Stimulated activated CD4-positive, alpha-beta T cell treated with anti-CD3 and anti-CD28 coated beads, Interleukin-1b, Interleukin-23, amount 100 ng/mL, for 1 hour (primary cell): ENCODE data around the gene BORCS5.
"Not testable (repeated sequence)": the region's sequence is repeated elsewhere in the genome, so short reads cannot be mapped to it uniquely, and the experiment has no call there.

ENCODE experiments used
- DNase-seq, 2 donors: peaks; one replicate each; pipeline ENCODE4 v3.0.0-alpha.2; 2020; ENCODE audit warnings: low read depth in 2 of 2

The BORCS5 gene

GRCh38 chr12:12486661-12487240, 129.9 kb downstream of the BORCS5 start:
- DNase-seq, result no peak

- no peak for DNase-seq
Measured at GRCh38 chr12:12487490-12487889, 130.6 kb downstream of the BORCS5 start.

DNA sequence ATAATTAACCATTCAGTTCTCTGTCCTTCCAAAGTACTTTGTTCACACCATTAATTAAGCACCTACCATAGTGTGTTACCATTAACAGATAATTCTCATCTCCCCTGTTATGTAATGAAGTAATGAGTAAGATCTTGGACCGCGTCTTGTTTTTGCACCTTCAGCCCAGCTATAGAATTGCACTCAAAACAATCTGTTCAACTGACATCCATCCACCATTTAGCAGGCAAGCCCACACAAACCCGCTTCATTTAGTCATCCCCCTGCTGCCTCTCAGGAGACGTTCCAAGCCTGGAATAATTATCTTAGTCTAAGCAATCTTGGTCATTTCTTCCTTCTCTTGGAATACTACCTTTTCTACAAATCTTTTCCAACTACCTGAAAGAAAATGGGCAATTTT, 131.4 kb downstream of the BORCS5 start:
- DNase-seq, result no peak

DNA sequence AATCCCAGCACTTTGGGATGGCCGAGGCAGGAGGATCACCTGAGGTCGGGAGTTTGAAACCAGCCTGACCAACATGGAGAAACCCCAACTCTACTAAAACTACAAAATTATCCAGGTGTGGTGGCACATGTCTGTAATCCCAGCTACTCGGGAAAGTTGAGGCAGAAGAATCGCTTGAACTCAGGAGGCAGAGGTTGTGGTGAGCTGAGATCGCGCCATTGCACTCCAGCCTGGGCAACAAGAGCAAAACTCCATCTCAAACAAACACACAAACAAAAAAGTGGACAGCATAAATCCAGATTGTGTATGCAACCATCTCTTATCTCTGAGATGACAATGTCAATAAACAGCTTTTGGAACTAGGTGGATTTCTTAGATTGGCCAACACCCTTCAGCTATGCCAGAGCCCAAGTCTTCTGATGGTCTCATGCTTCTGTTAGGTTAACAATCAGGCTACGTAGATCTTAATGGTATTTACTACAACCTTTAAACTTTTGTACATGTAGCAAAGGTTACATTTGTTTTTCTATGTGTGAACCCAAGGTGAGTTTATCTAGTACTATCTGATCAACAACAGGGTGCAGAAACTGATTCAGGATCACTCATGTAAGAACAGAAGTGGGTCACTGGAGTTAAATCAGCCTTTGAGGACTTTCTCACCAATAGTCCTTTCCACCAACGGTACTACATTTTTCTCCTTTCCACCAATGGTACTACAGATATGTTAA, 132.1 kb downstream of the BORCS5 start:
- no peak for DNase-seq

- no peak for DNase-seq
Measured at GRCh38 chr12:12491606-12492005, 134.7 kb downstream of the BORCS5 start.

DNA sequence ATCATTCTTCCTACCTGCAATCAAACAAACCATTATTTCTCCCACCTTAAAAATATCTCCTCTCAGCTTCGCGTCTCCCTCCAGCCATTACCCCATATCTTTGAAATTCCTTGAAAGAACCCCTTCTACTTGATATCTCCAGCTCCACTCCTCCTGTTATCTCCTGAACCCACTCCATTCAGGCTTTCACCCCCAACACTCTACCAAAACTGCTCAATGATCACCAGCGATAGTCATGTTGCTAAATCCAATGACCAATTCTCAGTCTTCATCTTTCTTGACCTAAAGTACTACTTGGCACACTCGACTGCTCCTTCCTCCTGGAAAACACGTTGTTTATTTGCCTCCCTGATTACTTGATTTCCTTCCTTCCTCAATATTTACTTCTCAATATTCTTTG, 135.7 kb downstream of the BORCS5 start:
- no peak for DNase-seq

DNA sequence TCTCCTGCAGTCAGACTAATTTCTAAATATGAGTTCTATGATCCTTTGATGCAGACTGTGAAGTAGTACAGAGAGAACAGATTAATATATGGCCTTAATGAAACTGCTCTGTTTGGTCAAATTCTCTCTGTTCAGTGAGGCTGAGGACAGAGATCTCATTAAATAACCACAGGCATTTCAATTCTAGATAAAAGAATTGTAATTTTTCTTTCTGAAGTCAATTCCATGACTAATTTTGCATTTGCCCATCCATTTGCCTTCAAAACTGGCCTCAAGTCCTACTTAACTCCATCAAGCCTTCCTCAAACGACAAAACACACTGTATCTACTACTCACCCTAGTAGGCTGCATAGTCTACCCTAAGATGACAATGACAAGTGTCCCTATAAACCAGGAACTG, 138.7 kb downstream of the BORCS5 start:
- DNase-seq, result no peak

DNA sequence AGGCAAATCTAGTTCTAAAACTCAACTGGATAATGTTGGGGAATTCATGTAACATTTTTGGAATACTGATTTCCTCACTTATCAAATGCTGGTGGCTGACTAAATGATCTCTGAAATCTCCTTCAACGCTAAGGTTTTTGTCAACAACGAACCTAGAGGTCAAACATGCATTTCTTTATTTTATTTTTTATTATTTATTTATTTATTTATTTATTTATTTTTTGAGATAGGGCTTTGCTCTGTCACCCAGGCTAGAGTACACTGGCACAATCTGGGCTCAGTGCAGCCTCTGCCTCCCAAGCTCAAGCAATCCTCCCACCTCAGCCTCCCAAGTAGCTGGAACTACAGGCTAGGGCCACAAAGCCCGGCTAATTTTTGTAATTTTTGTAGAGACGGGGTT, 141.3 kb downstream of the BORCS5 start:
- no peak for DNase-seq

- no peak for DNase-seq
Measured at GRCh38 chr12:12499909-12500604, 143.2 kb downstream of the BORCS5 start.

DNA sequence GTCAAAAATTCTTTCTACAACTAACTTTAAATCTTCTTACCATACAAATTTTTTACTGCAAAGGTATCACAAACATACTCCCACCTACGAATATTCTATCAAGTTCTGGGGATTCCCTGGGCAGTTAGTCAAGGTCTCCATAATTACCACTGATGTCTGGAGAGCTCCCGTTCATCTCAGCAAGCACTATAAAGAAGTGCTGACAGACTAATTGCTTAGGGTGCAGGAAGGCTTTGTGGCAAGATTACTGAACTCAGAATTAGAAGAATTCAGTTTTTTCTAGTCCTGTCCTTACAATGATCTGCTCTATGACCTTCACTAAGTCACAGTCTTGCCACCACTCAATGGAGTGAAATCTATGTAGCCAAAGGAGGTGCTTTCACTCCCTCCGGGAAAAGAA, 144.2 kb downstream of the BORCS5 start:
- DNase-seq, result no peak

DNA sequence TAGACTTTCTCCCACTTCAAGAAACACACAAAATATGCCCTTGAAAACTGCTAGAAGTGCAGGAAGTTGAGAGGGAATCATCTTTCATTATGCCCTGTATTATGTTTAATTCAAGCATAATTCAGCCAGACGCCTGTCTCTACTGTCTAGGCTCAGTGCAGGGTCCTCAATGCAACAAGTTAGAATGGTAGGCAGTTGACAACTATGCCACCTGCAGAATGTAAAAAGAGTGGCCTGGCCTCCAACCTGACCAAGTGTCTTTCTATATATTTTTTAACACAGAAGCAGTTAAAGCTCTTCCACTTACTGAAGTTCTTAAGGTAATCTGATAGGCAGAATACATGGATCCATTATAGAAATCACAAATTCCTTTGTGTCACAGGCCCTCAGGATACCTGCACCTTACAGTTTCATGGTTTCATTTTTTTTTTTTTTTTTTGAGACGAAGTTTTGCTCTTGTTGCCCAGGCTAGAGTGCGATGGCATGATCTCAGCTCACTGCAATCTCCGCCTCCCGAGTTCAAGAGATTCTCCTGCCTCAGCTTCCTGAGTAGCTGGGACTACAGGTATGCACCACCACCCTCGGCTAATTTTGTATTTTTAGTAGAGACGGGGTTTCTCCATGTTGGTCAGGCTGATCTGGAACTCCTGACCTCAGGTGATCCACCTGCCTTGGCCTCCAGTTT, 145.4 kb downstream of the BORCS5 start:
- not testable (repeated sequence) for DNase-seq

- no peak for DNase-seq
Measured at GRCh38 chr12:12502815-12503151, 145.9 kb downstream of the BORCS5 start.

DNA sequence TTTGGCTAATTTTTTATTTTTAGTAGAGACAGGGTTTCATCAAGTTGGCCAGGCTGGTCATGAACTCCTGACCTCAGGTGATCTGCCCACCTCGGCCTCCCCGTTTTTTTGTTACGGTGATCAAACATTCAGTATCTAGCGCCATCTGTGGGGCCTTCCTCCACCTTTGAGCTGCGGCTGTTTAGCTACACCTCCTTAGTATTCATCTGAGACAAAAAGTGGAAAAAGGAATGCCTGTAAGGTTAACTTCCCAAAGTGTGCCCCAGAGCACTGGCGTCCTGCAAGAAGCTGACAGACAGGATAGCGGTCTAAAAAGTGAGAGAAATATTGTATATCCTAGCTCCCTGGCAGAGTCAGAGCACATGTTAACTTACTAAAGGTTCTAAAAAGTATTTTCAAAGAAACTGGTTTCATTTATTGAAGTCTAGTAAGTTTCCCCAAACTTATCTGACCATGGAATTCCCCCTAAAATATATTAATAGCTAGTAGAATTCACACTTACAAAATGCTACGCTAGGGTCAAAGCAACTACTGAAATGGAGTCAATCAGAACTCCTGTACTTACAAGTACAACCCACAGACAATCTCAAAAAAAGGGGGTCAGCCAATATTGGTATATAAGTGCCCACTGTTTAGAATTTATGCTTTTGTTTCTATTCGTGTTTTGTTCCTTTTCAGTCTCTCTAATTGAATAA, 146.7 kb downstream of the BORCS5 start:
- no peak for DNase-seq

GRCh38 chr12:12505544-12506495, 148.9 kb downstream of the BORCS5 start:
- DNase-seq, result no peak

DNA sequence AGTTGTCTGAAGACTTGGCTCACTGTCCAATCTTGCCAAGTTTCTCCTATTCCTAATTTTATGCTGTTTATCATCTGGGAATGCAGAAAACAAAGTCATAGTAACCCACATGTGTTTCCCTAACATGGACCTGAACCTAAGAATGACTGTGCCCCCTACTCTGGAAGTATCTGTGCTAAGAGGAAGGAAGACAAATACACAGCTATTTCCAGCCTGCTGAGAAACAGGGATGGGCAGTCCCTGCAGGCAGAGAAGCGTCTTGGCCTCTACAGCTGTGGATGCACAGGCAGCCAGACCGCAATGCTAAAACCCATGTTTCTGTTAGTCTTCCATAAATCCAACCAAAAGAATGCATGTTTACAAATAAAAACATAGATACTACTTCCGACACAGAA, 149.6 kb downstream of the BORCS5 start:
- no peak for DNase-seq

- no peak for DNase-seq
Measured at GRCh38 chr12:12507121-12507520, 150.2 kb downstream of the BORCS5 start.

- DNase-seq, result no peak
Measured at GRCh38 chr12:12508612-12509011, 151.7 kb downstream of the BORCS5 start.

GRCh38 chr12:12510141-12510540, 153.3 kb downstream of the BORCS5 start:
- DNase-seq, result no peak

GRCh38 chr12:12510551-12510950, 153.7 kb downstream of the BORCS5 start:
- DNase-seq, result no peak

DNA sequence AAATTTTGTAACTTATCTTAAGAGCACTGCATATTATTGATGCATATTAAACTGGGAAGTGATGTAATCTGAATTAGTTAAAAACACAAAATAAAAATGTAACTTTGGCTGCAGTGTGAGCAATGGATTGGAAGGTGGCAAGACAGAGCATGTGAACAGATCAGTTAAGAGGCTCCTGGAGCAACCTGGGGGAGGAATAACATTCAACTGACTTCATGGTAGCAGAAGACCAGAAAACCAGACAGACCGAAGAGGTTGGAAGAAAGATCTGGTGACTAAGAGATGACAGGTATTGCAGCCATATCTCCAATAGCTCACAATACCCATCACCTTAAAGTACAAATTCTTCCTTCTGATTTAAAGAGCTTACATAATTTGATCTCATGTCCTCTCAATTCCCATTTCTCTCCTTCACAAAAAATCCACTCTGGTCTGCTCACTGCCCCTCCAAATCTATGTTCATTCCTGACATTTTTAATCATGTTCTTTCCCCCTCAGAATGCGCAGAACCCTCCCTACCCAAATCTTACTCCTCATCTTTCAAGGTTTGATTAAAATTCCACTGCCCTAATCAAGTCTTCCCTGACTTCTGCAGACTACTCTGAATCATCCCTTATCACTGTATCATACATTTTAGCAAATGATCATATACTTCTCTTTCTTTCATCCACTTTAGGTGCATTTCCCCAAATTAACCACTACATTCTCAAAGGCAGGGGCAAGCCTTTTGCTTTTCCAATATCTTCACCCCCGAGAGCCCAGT, 154.3 kb downstream of the BORCS5 start:
- no peak for DNase-seq
